Measurements from ENCODE around the gene TWIST2.

Gene TWIST2

GRCh38 chr2:238856713-238857567, 9.1 kb downstream of the TWIST2 start:
- DNase-seq (ENCODE audit: low spot score): no peak

- no peak for DNase-seq (ENCODE audit: low spot score)
Measured at GRCh38 chr2:238857959-238858358, 10.1 kb downstream of the TWIST2 start.

GRCh38 chr2:238859636-238860347, 11.9 kb downstream of the TWIST2 start:
- DNase-seq (ENCODE audit: low spot score): no peak

GRCh38 chr2:238861013-238861730, 13.3 kb downstream of the TWIST2 start:
- no peak for DNase-seq (ENCODE audit: low spot score)

- DNase-seq (ENCODE audit: low spot score): no peak
Measured at GRCh38 chr2:238861766-238862315, 14.0 kb downstream of the TWIST2 start.

GRCh38 chr2:238862701-238863100, 14.8 kb downstream of the TWIST2 start:
- DNase-seq (ENCODE audit: low spot score): no peak

GRCh38 chr2:238863231-238863630, 15.3 kb downstream of the TWIST2 start:
- no peak for DNase-seq (ENCODE audit: low spot score)

- DNase-seq (ENCODE audit: low spot score): no peak
Measured at GRCh38 chr2:238863749-238864206, 15.9 kb downstream of the TWIST2 start.

GRCh38 chr2:238864207-238865014, 16.5 kb downstream of the TWIST2 start:
- DNase-seq (ENCODE audit: low spot score): peak; percentile 66

- DNase-seq (ENCODE audit: low spot score): no peak
Measured at GRCh38 chr2:238865015-238865719, 17.3 kb downstream of the TWIST2 start.

GRCh38 chr2:238865744-238866355, 18.0 kb downstream of the TWIST2 start:
- no peak for DNase-seq (ENCODE audit: low spot score)

GRCh38 chr2:238866656-238867277, 18.9 kb downstream of the TWIST2 start:
- DNase-seq (ENCODE audit: low spot score): no peak

GRCh38 chr2:238868067-238868524, 20.2 kb downstream of the TWIST2 start:
- no peak for DNase-seq (ENCODE audit: low spot score)

- DNase-seq (ENCODE audit: low spot score): peak; percentile 56
Measured at GRCh38 chr2:238868616-238869292, 20.9 kb downstream of the TWIST2 start.

GRCh38 chr2:238869293-238870124, 21.6 kb downstream of the TWIST2 start:
- DNase-seq (ENCODE audit: low spot score): peak; percentile 16

GRCh38 chr2:238870261-238870660, 22.4 kb downstream of the TWIST2 start:
- no peak for DNase-seq (ENCODE audit: low spot score)

GRCh38 chr2:238872026-238872425, 24.1 kb downstream of the TWIST2 start:
- DNase-seq (ENCODE audit: low spot score): no peak
